Osteoblast (primary cell): ENCODE measurements around the gene FAS. TPM values are rescaled to one million over a fixed set of nuclear protein-coding genes. Genes with fewer than 3 reads are reported as not detected.

Experiments
- DNase-seq: peaks from one replicate; pipeline ENCODE4 v3.0.0; 2011; ENCODE audit warnings: low spot score, mixed read lengths; ENCODE audit not compliant: insufficient read length; ENCODE audit errors: missing footprints
- H2AFZ ChIP-seq: 2 replicates; pipeline ENCODE4 v1.6.0; 2011; ENCODE audit warnings: mild to moderate bottlenecking, low read length
- H3K27ac ChIP-seq: 2 replicates; pipeline ENCODE4 v1.5.1; 2011; ENCODE audit warnings: mild to moderate bottlenecking, low read depth, low read length, moderate library complexity
- H3K27me3 ChIP-seq: 2 replicates; pipeline ENCODE4 v1.6.0; 2012; ENCODE audit warnings: mild to moderate bottlenecking, control low read depth, inconsistent platforms, low read length, moderate library complexity; ENCODE audit not compliant: insufficient read depth
- H3K36me3 ChIP-seq: 2 replicates; pipeline ENCODE4 v1.5.1; 2011; ENCODE audit warnings: mild to moderate bottlenecking, low read length, control low read depth, moderate library complexity; ENCODE audit not compliant: insufficient read depth
- H3K4me1 ChIP-seq: 2 replicates; pipeline ENCODE4 v1.5.1; 2011; ENCODE audit warnings: mild to moderate bottlenecking, low read length, control low read depth, moderate library complexity; ENCODE audit not compliant: insufficient read depth
- H3K4me2 ChIP-seq: 2 replicates; pipeline ENCODE4 v1.6.0; 2011; ENCODE audit warnings: mild to moderate bottlenecking, low read length; ENCODE audit not compliant: insufficient read depth
- H3K4me3 ChIP-seq: fragments of 200-600 bp; sonication (generic); 3 replicates; pipeline ENCODE4 v1.5.1; 2012; ENCODE audit warnings: mild to moderate bottlenecking, low read length, inconsistent platforms; ENCODE audit not compliant: insufficient read depth
- H3K79me2 ChIP-seq: 2 replicates; pipeline ENCODE4 v1.6.0; 2012; ENCODE audit warnings: mild to moderate bottlenecking, low read length, control low read depth, inconsistent platforms; ENCODE audit not compliant: insufficient read depth
- H3K9me3 ChIP-seq: 2 replicates; pipeline ENCODE4 v1.5.1; 2011; ENCODE audit warnings: low read depth, low read length, control low read depth
- H4K20me1 ChIP-seq: 2 replicates; pipeline ENCODE4 v1.6.0; 2012; ENCODE audit warnings: mild to moderate bottlenecking, low read length, control low read depth; ENCODE audit not compliant: insufficient read depth
- total RNA-seq: library from RNA; depleted of rRNA; stranded (reverse); fragments of >200 nt; gene quantifications from 2 replicates; pipeline ENCODE4 v1.2.3, GENCODE V29; 2012
- TF ChIP-seq, protein P1 (sequence below): IDR thresholded peaks from 2 replicates; pipeline ENCODE4 v1.5.1; 2011; ENCODE audit warnings: mild to moderate bottlenecking, low read depth, low read length, moderate library complexity; ENCODE audit errors: extremely low read depth

FAS gene
- total RNA-seq, 1 donor: 49.6 TPM

DNA sequence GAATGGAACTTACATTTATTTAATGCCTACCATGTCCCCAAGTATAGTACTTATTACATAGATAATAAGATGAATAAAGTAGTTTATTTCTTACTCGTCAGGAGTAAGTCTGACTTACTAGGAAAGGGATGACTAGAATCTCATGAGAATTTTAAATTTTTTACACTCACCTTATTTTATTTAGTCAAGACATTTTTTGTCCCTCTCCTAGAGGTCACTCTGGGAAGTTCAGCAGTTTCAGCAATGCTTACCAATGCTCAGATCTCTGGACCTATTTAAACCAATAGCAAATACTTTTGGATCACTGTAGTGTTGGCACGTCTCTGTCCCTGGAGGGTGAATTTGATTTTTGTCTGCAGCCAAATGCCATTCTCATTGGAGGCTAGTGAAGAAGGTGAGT, 27.3 kb upstream of the FAS start:
- H3K9me3 ChIP-seq: no peaks in the 10 kb centered on the region
- H3K79me2 ChIP-seq: no peaks in the 10 kb centered on the region
- H3K27me3 ChIP-seq: no peaks in the 10 kb centered on the region
- no peak overlapping the region for H3K4me3 ChIP-seq
- H3K36me3 ChIP-seq: no peaks in the 10 kb centered on the region
- H3K4me2 ChIP-seq: no peak overlapping the region
- TF ChIP-seq, protein P1, sequence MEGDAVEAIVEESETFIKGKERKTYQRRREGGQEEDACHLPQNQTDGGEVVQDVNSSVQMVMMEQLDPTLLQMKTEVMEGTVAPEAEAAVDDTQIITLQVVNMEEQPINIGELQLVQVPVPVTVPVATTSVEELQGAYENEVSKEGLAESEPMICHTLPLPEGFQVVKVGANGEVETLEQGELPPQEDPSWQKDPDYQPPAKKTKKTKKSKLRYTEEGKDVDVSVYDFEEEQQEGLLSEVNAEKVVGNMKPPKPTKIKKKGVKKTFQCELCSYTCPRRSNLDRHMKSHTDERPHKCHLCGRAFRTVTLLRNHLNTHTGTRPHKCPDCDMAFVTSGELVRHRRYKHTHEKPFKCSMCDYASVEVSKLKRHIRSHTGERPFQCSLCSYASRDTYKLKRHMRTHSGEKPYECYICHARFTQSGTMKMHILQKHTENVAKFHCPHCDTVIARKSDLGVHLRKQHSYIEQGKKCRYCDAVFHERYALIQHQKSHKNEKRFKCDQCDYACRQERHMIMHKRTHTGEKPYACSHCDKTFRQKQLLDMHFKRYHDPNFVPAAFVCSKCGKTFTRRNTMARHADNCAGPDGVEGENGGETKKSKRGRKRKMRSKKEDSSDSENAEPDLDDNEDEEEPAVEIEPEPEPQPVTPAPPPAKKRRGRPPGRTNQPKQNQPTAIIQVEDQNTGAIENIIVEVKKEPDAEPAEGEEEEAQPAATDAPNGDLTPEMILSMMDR: no peak
- no peak for DNase-seq
- H4K20me1 ChIP-seq: no peaks in the 10 kb centered on the region
- no peak overlapping the region for H2AFZ ChIP-seq
- no peak overlapping the region for H3K27ac ChIP-seq
- peaks cover 7% of the 10 kb centered on the region for H3K4me1 ChIP-seq

DNA sequence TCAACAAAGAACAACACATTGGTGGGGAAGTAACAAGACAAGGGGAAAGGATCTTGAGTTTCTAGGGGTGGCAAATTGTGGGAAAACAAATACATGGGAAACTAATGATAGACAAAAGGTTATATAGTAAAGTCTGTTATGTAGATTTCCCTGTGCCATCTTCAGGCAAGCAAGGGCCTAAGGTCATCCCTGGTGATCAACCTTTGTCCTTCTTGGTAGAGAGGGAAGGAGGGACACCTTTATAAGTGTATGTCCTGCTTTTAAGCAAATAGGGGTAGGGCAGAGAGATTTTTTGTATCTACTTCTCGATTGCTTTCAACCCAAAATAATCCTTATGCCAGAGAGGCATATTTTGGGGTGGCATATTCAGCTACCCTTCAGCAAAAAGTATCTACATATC, 26.2 kb upstream of the FAS start:
- TF ChIP-seq, protein P1: no peak
- no peak overlapping the region for H3K4me3 ChIP-seq
- H2AFZ ChIP-seq: no peak overlapping the region
- no peaks in the 10 kb centered on the region for H3K36me3 ChIP-seq
- H3K27ac ChIP-seq: no peak overlapping the region
- no peak for DNase-seq
- no peak overlapping the region for H3K4me2 ChIP-seq
- peaks cover 11% of the 10 kb centered on the region for H3K4me1 ChIP-seq
- H3K27me3 ChIP-seq: no peaks in the 10 kb centered on the region
- no peaks in the 10 kb centered on the region for H3K79me2 ChIP-seq
- H4K20me1 ChIP-seq: no peaks in the 10 kb centered on the region
- no peaks in the 10 kb centered on the region for H3K9me3 ChIP-seq

DNA sequence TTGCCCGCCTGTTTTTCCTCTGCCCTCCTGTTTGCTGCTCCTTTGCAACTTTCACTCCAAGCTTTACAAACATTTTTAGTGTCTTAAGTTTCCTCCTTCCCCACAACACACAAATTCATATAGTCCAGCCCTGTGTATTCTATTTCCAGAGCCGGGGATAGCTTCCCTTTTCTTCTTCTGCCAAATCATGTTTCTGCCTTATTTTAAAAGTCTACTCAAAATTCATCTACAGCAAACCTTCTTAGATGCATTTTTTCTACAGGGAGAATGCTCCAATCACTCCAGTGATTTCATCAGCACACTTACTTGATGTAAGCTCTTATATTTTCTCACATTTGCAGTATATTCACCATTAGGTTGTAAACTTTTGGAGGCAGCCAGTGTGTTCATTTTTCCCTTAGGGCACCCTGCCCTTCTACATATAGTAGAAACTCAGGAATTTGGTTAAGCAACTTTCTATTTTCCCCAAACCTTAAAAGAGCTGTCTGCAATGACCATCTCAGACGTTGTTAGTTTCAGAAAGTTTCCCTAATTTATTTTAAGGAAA, 25.7 kb upstream of the FAS start:
- no peaks in the 10 kb centered on the region for H3K36me3 ChIP-seq
- no peaks in the 10 kb centered on the region for H3K79me2 ChIP-seq
- no peak overlapping the region for H3K4me3 ChIP-seq
- H2AFZ ChIP-seq: no peak overlapping the region
- H4K20me1 ChIP-seq: no peaks in the 10 kb centered on the region
- peaks cover 11% of the 10 kb centered on the region for H3K4me1 ChIP-seq
- no peak overlapping the region for H3K27ac ChIP-seq
- DNase-seq: no peak
- no peak overlapping the region for H3K4me2 ChIP-seq
- H3K9me3 ChIP-seq: no peaks in the 10 kb centered on the region
- TF ChIP-seq, protein P1: no peak
- no peaks in the 10 kb centered on the region for H3K27me3 ChIP-seq

DNA sequence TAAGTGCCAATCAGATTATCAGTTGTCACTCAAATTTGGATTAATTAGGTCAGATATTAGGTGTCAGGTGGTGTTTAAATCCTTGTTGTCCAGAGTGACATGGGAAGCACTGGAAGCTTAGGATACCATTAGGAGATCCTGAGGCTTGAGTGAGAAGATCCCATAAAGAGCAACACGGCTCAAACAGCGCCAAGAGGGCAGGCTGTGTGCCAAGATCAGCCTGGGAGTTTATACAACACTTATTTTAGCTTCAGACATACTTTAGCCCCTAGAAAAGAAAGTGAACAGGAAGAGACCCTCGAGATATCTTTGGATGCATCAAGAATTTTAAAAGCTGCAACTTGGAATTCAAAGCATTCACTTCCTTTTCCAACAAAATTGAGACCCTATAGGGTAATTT, 23.8 kb upstream of the FAS start:
- DNase-seq: no peak
- H3K4me3 ChIP-seq: no peak overlapping the region
- H3K4me2 ChIP-seq: no peak overlapping the region
- H2AFZ ChIP-seq: no peak overlapping the region
- peaks cover 13% of the 10 kb centered on the region for H3K4me1 ChIP-seq
- no peak overlapping the region for H3K27ac ChIP-seq
- H3K9me3 ChIP-seq: no peaks in the 10 kb centered on the region
- H3K79me2 ChIP-seq: no peaks in the 10 kb centered on the region
- H3K36me3 ChIP-seq: no peaks in the 10 kb centered on the region
- TF ChIP-seq, protein P1: no peak
- H3K27me3 ChIP-seq: no peaks in the 10 kb centered on the region
- H4K20me1 ChIP-seq: no peaks in the 10 kb centered on the region
